ENCODE data around the gene CFAP77. TPM values are rescaled to one million over a fixed set of nuclear protein-coding genes. Genes with fewer than 3 reads are reported as not detected.

The CFAP77 gene
- total RNA-seq, 1 donor, result under 0.01 TPM

DNA sequence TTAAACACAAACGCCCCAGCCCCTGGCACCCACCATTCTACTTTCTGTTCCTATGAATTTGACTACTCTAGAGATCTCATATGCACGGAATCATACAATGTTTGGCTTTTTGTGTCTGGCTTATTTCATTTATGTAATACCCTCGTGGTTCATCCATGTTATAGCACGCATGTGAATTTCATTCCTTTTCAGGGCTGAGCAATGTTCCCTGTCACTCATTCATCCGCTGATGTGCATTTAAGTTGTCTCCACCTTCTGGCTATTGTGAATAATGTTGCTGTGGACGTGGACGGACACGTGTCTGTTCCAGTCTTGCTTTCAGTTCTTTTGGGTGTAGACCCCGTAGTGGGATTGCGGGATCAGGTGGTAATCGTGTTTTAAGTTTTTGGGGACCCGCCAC is 92.5 kb downstream of the CFAP77 start:
- TF ChIP-seq, protein P1, sequence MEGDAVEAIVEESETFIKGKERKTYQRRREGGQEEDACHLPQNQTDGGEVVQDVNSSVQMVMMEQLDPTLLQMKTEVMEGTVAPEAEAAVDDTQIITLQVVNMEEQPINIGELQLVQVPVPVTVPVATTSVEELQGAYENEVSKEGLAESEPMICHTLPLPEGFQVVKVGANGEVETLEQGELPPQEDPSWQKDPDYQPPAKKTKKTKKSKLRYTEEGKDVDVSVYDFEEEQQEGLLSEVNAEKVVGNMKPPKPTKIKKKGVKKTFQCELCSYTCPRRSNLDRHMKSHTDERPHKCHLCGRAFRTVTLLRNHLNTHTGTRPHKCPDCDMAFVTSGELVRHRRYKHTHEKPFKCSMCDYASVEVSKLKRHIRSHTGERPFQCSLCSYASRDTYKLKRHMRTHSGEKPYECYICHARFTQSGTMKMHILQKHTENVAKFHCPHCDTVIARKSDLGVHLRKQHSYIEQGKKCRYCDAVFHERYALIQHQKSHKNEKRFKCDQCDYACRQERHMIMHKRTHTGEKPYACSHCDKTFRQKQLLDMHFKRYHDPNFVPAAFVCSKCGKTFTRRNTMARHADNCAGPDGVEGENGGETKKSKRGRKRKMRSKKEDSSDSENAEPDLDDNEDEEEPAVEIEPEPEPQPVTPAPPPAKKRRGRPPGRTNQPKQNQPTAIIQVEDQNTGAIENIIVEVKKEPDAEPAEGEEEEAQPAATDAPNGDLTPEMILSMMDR (IDR thresholded peaks at IDR 0.05; ENCODE audit: insufficient read depth, low read depth, low read length), result no peak
- DNase-seq (ENCODE audit: low read depth), result no peak
- no peak overlapping the region for H3K4me3 ChIP-seq (ENCODE audit: low read depth, low read length)

DNA sequence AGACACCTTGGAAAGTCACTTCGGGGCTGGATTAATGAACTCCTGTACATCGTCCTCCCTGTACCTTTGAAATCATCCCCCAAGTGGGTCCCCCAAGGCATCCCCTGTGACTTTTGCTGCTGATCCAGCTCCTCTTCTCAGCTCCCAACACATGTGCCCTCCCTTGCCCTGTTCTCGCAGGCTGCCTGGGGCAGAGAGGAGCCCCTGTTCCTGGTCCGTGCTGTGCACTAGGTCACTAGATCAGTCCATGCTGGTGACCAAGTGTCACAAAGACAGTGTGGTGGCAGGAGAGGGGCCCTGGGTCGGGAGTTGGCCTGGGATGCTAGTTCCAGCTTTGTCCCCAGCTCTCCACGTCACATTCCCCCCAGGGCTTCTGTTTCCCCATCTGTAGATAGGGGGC is 93.1 kb downstream of the CFAP77 start:
- TF ChIP-seq, protein P1 (IDR thresholded peaks at IDR 0.05; ENCODE audit: insufficient read depth, low read depth, low read length), result no peak
- DNase-seq (ENCODE audit: low read depth), result no peak
- no peak overlapping the region for H3K4me3 ChIP-seq (ENCODE audit: low read depth, low read length)

DNA sequence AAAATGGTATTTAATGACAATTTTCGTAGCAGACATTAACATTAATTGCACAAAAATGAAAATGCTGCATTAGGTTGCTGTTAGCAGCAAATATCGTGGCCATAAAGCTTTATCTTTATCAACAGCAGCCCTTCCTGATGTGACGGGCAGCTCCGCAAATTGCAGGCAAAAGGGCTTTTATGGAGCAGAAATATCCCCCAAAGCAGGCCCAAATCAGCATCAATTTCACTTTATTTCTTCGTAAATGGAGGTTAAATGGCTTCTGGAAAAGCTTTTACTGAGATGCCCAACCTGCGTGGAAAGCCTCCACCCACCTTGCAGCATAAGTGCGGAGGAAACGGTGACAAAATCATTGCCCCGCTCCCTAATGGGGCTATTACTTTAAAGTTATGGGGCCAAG is 94.5 kb downstream of the CFAP77 start:
- DNase-seq (ENCODE audit: low read depth), result no peak
- TF ChIP-seq, protein P1 (IDR thresholded peaks at IDR 0.05; ENCODE audit: insufficient read depth, low read depth, low read length), result no peak
- H3K4me3 ChIP-seq (ENCODE audit: low read depth, low read length), result no peak overlapping the region

DNA sequence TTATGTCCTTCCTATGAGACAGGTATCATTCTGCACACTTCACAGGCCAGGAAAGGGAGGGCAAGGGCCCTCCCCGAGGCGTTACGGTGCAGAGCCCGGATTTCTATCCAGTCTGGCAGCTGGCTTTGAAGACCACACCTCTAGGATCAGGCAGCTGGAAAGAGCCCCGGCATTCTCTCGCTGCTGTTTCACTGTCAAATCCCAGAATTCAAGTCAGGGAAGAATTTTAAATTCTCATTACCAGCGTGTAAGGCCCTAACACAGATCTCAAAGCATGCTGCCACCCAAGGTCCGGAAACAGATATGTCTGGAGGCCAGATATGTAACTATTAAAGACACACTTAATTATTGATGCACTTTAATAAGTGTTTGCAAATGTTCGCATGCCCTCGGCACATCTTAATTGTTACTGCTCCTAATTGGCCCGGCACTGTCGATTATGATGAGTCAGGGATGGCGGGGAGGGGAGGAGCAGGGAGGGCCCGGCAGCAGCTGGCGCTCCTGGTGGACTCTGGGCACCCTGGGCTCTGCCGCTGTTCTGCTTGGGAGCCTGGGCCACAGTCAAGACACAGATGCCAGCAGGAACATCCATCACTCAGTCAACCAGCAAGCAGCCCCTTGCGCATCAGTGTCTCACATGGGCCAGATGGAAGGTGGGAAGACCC is 96.1 kb downstream of the CFAP77 start:
- DNase-seq (ENCODE audit: low read depth), result no peak
- TF ChIP-seq, protein P1 (IDR thresholded peaks at IDR 0.05; ENCODE audit: insufficient read depth, low read depth, low read length), result no peak
- H3K4me3 ChIP-seq (ENCODE audit: low read depth, low read length), result no peak overlapping the region

DNA sequence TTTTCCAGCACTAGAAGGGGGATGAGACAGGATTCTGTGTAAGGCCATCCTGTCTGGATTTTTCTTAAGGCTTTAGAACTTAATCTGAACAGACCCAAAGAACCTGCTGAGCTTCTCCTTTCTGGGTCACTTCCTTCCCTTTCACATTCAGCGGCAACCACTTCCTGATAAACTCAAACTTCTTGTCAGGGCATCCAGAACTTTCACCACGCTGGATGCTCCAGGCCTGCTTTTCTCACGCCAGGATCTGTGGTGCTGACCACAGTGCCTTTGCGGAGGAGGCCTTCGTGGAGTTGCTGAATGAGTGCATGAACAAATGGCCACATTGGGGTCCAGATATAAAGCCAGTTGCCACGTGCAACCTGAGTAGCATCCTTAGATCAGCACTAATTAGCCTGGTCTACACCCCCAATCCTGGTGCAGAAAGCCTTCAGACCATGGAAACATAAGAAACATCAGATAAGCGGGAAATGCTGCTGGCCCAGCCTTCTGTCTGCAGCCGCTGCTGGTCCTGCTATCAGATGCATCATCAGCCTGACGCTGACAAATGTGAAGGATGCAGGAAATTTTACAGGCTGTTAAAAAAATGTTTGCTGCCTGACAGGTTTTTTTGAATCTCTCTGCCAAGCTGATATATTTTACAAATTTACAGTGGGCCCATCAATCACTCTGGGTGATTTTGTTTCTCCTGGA is 97.1 kb downstream of the CFAP77 start:
- H3K4me3 ChIP-seq (ENCODE audit: low read depth, low read length), result no peak overlapping the region
- TF ChIP-seq, protein P1 (IDR thresholded peaks at IDR 0.05; ENCODE audit: insufficient read depth, low read depth, low read length), result no peak
- no peak for DNase-seq (ENCODE audit: low read depth)

DNA sequence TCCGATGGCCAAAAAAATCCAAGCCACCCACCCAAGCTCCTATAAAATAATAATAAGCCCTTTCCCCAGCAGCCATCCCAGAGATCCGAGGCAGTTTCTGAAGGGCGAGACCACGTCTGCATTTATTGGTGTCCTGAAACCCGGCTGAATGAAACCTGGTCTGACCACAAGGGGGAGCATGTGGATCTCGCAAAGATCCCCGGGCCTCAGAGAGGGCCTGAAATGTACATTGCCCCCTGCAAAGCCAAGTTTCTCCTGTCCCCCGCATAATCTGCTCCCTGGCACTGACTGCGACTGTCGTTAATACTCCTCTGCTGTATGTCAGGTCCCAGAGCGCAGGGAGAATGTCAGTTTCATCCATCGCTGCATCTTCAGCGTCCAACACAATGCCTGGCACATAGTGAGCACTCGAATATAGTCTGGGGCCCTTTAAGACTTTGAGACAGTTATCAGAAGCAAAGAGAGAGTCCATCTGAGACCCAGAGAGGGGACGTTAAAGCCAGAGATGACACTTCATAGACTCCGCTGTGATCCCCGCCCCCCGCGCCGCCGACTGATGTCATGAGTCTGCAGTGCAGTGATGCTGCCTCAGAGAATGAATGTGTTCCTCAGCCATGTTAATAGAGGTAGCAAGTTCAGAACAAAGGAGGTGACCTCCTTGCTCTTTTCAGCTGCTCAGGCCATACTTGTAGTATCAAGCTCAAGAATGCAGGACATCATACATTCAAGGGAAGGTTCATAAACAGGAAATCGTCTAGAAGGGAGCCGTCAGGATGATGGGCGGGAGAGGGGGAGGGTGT is 97.9 kb downstream of the CFAP77 start:
- peak; percentile 67 for DNase-seq (ENCODE audit: low read depth)
- TF ChIP-seq, protein P1 (IDR thresholded peaks at IDR 0.05; ENCODE audit: insufficient read depth, low read depth, low read length), result peak; percentile 82
- no peak overlapping the region for H3K4me3 ChIP-seq (ENCODE audit: low read depth, low read length)

All from fibroblast of villous mesenchyme (primary cell).